Neural cell (in vitro differentiated cells): ENCODE results near the gene HTR7. TPM values are rescaled to one million over a fixed set of nuclear protein-coding genes. Genes with fewer than 3 reads are reported as not detected.

ENCODE experiments used
- H2AFZ ChIP-seq: fragments of 200-600, 300-800 bp; sonication (generic), shearing (Covaris generic); 2 replicates; pipeline ENCODE4 v1.6.0; 2014; ENCODE audit warnings: low read depth, mild to moderate bottlenecking, antibody characterized with exemption, low read length, moderate library complexity
- H3F3A ChIP-seq: fragments of 200-600 bp; shearing (Covaris generic); 2 replicates; pipeline ENCODE4 v1.6.1; 2016; ENCODE audit warnings: mild to moderate bottlenecking, moderate library complexity, mixed read lengths, antibody characterized with exemption, low read length; ENCODE audit not compliant: insufficient read depth, poor library complexity, severe bottlenecking
- H3K27ac ChIP-seq: fragments of 200-600, 300-800 bp; sonication (generic), shearing (Covaris generic); 2 replicates; pipeline ENCODE4 v1.5.1; 2014; ENCODE audit warnings: mild to moderate bottlenecking, low read length, moderate library complexity
- H3K27me3 ChIP-seq: fragments of 300-800, 200-600 bp; sonication (generic), shearing (Covaris generic); 2 replicates; pipeline ENCODE4 v1.6.0; 2014; ENCODE audit warnings: mild to moderate bottlenecking, low read depth, low read length, moderate library complexity; ENCODE audit not compliant: insufficient read depth
- H3K36me3 ChIP-seq: fragments of 300-800, 200-600 bp; sonication (generic), shearing (Covaris generic); 2 replicates; pipeline ENCODE4 v1.5.1; 2014; ENCODE audit warnings: mild to moderate bottlenecking, antibody characterized with exemption, low read length, moderate library complexity; ENCODE audit not compliant: insufficient read depth
- H3K4me2 ChIP-seq: fragments of 300-800, 200-600 bp; sonication (generic), shearing (Covaris generic); 2 replicates; pipeline ENCODE4 v1.6.0; 2014; ENCODE audit warnings: mild to moderate bottlenecking, low read length
- H3K4me3 ChIP-seq: fragments of 300-800, 200-600 bp; sonication (generic), shearing (Covaris generic); 2 replicates; pipeline ENCODE4 v1.5.1; 2014; ENCODE audit warnings: mild to moderate bottlenecking, low read length, moderate library complexity
- H3K79me2 ChIP-seq: fragments of 200-600 bp; shearing (Covaris generic); replicated peaks from 2 replicates; pipeline ENCODE4 v1.6.0; 2014; ENCODE audit warnings: mild to moderate bottlenecking, low read length, moderate library complexity; ENCODE audit not compliant: insufficient read depth
- H3K9ac ChIP-seq: fragments of 300-800, 200-600 bp; sonication (generic), shearing (Covaris generic); 2 replicates; pipeline ENCODE4 v1.6.1; 2016; ENCODE audit warnings: mild to moderate bottlenecking, low read length, mixed read lengths
- H3K9me2 ChIP-seq: fragments of 200-600 bp; shearing (Covaris generic); 2 replicates; pipeline ENCODE4 v1.6.1; 2016; ENCODE audit warnings: mild to moderate bottlenecking, low read length, mixed read lengths; ENCODE audit not compliant: insufficient read depth
- H3K9me3 ChIP-seq: fragments of 200-600, 300-800 bp; sonication (generic), shearing (Covaris generic); 2 replicates; pipeline ENCODE4 v1.6.1; 2016; ENCODE audit warnings: mild to moderate bottlenecking, mixed run types, low read length, moderate library complexity, mixed read lengths
- H4K20me1 ChIP-seq: fragments of 200-600 bp; shearing (Covaris generic); 2 replicates; pipeline ENCODE4 v1.6.1; 2016; ENCODE audit warnings: mild to moderate bottlenecking, mixed run types; ENCODE audit not compliant: insufficient read depth
- EP300 ChIP-seq: fragments of 450-650 bp; conservative IDR thresholded peaks from 2 replicates; pipeline ENCODE4 v1.6.1; 2014; ENCODE audit warnings: antibody characterized with exemption, mild to moderate bottlenecking, moderate library complexity; ENCODE audit not compliant: poor library complexity, severe bottlenecking
- EZH2 ChIP-seq: fragments of 200-600, 300-800 bp; shearing (Covaris generic), sonication (generic); IDR thresholded peaks from 2 replicates; pipeline ENCODE4 v1.6.1; 2014; ENCODE audit warnings: antibody characterized with exemption, low read length, borderline replicate concordance, mild to moderate bottlenecking; ENCODE audit not compliant: insufficient read depth, poor library complexity, severe bottlenecking
- MXI1 ChIP-seq: fragments of 450-650 bp; conservative IDR thresholded peaks from 2 replicates; pipeline ENCODE4 v1.6.1; 2014; ENCODE audit warnings: antibody characterized with exemption, mild to moderate bottlenecking; ENCODE audit not compliant: poor library complexity, severe bottlenecking
- POLR2AphosphoS5 ChIP-seq: IDR thresholded peaks from 2 replicates; pipeline ENCODE4 v1.6.1; 2012
- RAD21 ChIP-seq: fragments of 450-650 bp; conservative IDR thresholded peaks from 2 replicates; pipeline ENCODE4 v1.6.1; 2014; ENCODE audit warnings: antibody characterized with exemption, mild to moderate bottlenecking, moderate library complexity
- SMC3 ChIP-seq: fragments of 450-650 bp; conservative IDR thresholded peaks from 2 replicates; pipeline ENCODE4 v1.6.1; 2014; ENCODE audit warnings: antibody characterized with exemption, mild to moderate bottlenecking, moderate library complexity; ENCODE audit not compliant: poor library complexity
- TAF1 ChIP-seq: IDR thresholded peaks from 2 replicates; pipeline ENCODE4 v1.6.1; 2012; ENCODE audit warnings: low read depth
- polyA minus RNA-seq: library from RNA; depleted of rRNA, polyadenylated mRNA; stranded (reverse); fragments of >200 nt; gene quantifications from 2 replicates; pipeline ENCODE4 v1.2.3, GENCODE V29; 2014
- polyA plus RNA-seq: library from polyadenylated mRNA; depleted of rRNA; stranded (reverse); fragments of >200 nt; gene quantifications from 2 replicates; pipeline ENCODE4 v1.2.3, GENCODE V29; 2014
- TF ChIP-seq, protein P1 (sequence below): IDR thresholded peaks from 2 replicates; pipeline ENCODE4 v1.6.1; 2012; ENCODE audit warnings: borderline replicate concordance
- TF ChIP-seq, protein P2 (sequence below): fragments of 450-650 bp; IDR thresholded peaks from 2 replicates; pipeline ENCODE4 v1.5.1; 2014; ENCODE audit warnings: antibody characterized with exemption, mild to moderate bottlenecking, moderate library complexity; ENCODE audit not compliant: poor library complexity, severe bottlenecking

HTR7 gene
- polyA plus RNA-seq (0.82 and 0.95 TPM in 2 replicates), polyA minus RNA-seq (2.5 and 2.7 TPM in 2 replicates)

DNA sequence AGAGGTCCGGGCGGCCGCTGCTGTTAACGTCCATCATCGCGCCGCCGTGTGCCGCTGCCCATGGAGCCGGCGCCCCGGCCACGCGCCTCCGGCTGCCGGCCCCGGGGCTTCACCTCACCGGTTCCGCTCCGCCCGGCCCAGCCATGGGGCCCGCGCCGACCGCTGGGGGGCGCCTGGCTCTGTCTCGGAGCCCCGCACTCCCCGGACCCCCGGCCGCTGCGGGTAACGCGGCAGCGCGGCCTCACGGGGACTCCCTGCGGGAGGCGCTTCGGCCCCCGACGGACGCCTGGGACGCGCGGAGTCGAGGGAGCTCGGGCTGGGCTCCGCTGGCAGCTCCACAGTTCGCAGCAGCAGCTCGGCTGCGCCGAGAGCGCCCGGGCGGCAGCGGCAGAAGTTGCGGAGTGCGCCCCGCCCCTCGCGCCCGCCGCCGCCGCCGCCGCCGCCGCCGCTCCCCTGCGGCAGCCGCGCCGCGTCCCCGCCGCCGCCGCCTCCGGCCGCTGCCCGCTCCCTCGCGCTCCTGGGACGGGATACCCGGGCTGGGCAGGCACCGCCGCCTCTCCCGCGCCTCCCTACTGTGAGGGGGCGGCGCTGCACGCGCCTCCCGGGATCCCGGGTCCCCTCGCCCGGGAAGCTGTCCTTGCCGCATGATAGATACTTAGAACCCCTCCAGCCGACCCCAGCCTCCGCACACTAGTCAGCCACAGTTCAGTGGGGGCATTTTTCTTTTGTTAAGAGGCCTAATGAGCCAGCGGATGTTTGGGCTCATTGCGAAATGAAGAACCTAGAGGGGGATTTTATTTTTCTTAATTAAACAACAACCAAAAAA is at the start of gene HTR7:
Gene HTR7 (minus strand): TSS at position 405 of the 826 bp plus-strand sequence. CDS start 368 bp downstream, at position 37.
- Histone ChIP-seq H3K9me3 (no peaks in the 10 kb centered on the region), H3K27ac (no peak within 1 kb of the TSS), H3K4me3 (peak within 1 kb of the TSS; percentile 71), H3F3A (no peaks in the 10 kb centered on the region), H3K36me3 (no peaks in the 10 kb centered on the region), H3K27me3 (peaks cover 48% of the 10 kb centered on the region), H3K9me2 (no peaks in the 10 kb centered on the region), H3K4me2 (peak within 1 kb of the TSS; percentile 3), H3K79me2 (no peaks in the 10 kb centered on the region), H3K9ac (peak within 1 kb of the TSS; percentile 55), H4K20me1 (no peaks in the 10 kb centered on the region), H2AFZ (no peak within 1 kb of the TSS)
- no peak for TF ChIP-seq TAF1
- no peak for TF ChIP-seq EZH2
- TF ChIP-seq, protein P1, sequence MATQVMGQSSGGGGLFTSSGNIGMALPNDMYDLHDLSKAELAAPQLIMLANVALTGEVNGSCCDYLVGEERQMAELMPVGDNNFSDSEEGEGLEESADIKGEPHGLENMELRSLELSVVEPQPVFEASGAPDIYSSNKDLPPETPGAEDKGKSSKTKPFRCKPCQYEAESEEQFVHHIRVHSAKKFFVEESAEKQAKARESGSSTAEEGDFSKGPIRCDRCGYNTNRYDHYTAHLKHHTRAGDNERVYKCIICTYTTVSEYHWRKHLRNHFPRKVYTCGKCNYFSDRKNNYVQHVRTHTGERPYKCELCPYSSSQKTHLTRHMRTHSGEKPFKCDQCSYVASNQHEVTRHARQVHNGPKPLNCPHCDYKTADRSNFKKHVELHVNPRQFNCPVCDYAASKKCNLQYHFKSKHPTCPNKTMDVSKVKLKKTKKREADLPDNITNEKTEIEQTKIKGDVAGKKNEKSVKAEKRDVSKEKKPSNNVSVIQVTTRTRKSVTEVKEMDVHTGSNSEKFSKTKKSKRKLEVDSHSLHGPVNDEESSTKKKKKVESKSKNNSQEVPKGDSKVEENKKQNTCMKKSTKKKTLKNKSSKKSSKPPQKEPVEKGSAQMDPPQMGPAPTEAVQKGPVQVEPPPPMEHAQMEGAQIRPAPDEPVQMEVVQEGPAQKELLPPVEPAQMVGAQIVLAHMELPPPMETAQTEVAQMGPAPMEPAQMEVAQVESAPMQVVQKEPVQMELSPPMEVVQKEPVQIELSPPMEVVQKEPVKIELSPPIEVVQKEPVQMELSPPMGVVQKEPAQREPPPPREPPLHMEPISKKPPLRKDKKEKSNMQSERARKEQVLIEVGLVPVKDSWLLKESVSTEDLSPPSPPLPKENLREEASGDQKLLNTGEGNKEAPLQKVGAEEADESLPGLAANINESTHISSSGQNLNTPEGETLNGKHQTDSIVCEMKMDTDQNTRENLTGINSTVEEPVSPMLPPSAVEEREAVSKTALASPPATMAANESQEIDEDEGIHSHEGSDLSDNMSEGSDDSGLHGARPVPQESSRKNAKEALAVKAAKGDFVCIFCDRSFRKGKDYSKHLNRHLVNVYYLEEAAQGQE: no peak
- peak; percentile 53 for TF ChIP-seq MXI1
- TF ChIP-seq SMC3: peak; percentile 69
- TF ChIP-seq POLR2AphosphoS5: no peak
- peak; percentile 63 for TF ChIP-seq RAD21
- TF ChIP-seq, protein P2, sequence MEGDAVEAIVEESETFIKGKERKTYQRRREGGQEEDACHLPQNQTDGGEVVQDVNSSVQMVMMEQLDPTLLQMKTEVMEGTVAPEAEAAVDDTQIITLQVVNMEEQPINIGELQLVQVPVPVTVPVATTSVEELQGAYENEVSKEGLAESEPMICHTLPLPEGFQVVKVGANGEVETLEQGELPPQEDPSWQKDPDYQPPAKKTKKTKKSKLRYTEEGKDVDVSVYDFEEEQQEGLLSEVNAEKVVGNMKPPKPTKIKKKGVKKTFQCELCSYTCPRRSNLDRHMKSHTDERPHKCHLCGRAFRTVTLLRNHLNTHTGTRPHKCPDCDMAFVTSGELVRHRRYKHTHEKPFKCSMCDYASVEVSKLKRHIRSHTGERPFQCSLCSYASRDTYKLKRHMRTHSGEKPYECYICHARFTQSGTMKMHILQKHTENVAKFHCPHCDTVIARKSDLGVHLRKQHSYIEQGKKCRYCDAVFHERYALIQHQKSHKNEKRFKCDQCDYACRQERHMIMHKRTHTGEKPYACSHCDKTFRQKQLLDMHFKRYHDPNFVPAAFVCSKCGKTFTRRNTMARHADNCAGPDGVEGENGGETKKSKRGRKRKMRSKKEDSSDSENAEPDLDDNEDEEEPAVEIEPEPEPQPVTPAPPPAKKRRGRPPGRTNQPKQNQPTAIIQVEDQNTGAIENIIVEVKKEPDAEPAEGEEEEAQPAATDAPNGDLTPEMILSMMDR: peak; percentile 91

DNA sequence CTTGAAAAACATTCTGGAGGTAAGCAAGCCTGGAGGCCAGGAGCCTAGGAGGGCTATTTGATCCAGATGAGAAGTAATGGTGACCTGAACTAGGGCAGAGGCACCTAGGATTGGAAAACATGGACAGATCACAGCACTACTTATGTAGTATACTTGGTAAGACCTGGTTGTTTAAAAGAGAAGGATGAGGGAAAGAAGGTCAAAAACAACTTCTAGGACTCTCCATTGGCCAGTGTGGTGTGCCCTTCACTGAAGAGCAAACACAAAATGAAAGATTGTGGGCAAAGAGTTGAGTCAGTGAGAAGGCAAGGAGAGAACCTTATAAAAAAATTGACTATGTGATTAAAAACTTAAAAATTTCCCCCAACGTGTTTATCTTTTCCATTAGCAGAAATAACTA is 48.8 kb upstream of the HTR7 start:
- Histone ChIP-seq H3K9me3 (no peaks in the 10 kb centered on the region), H3K4me2 (no peak overlapping the region), H3K4me3 (no peak overlapping the region), H3K9me2 (no peaks in the 10 kb centered on the region), H3K36me3 (no peaks in the 10 kb centered on the region), H3K27me3 (no peaks in the 10 kb centered on the region), H3K79me2 (no peaks in the 10 kb centered on the region), H3F3A (no peaks in the 10 kb centered on the region), H2AFZ (no peak overlapping the region), H3K9ac (no peak overlapping the region), H3K27ac (no peak overlapping the region), H4K20me1 (no peaks in the 10 kb centered on the region)
- TF ChIP-seq, protein P1: no peak
- TF ChIP-seq POLR2AphosphoS5 (no peak), EP300 (no peak), SMC3 (no peak), RAD21 (no peak)
